ENCODE data around the gene C1GALT1.

Gene C1GALT1

GRCh38 chr7:7202375-7202720, 20.0 kb downstream of the C1GALT1 start:
- DNase-seq, result no peak

GRCh38 chr7:7203813-7204575, 21.6 kb downstream of the C1GALT1 start:
- DNase-seq, result no peak

- DNase-seq, result no peak
Measured at GRCh38 chr7:7207876-7208275, 25.5 kb downstream of the C1GALT1 start.

GRCh38 chr7:7208520-7208919, 26.2 kb downstream of the C1GALT1 start:
- DNase-seq, result no peak

- no peak for DNase-seq
Measured at GRCh38 chr7:7209412-7210050, 27.2 kb downstream of the C1GALT1 start.

- no peak for DNase-seq
Measured at GRCh38 chr7:7210475-7211237, 28.3 kb downstream of the C1GALT1 start.

- no peak for DNase-seq
Measured at GRCh38 chr7:7212612-7213011, 30.3 kb downstream of the C1GALT1 start.

- DNase-seq, result no peak
Measured at GRCh38 chr7:7214398-7215347, 32.3 kb downstream of the C1GALT1 start.

- no peak for DNase-seq
Measured at GRCh38 chr7:7216279-7216678, 33.9 kb downstream of the C1GALT1 start.

- no peak for DNase-seq
Measured at GRCh38 chr7:7219216-7219615, 36.9 kb downstream of the C1GALT1 start.

- DNase-seq, result no peak
Measured at GRCh38 chr7:7220821-7221220, 38.5 kb downstream of the C1GALT1 start.

- no peak for DNase-seq
Measured at GRCh38 chr7:7221599-7222038, 39.3 kb downstream of the C1GALT1 start.

GRCh38 chr7:7223250-7223649, 40.9 kb downstream of the C1GALT1 start:
- DNase-seq, result no peak

GRCh38 chr7:7226407-7226806, 44.1 kb downstream of the C1GALT1 start:
- DNase-seq, result no peak

- DNase-seq, result no peak
Measured at GRCh38 chr7:7228472-7228871, 46.1 kb downstream of the C1GALT1 start.

GRCh38 chr7:7228967-7229366, 46.6 kb downstream of the C1GALT1 start:
- no peak for DNase-seq

- DNase-seq, result no peak
Measured at GRCh38 chr7:7231000-7231399, 48.7 kb downstream of the C1GALT1 start.

GRCh38 chr7:7231865-7232264, 49.5 kb downstream of the C1GALT1 start:
- no peak for DNase-seq

GRCh38 chr7:7235347-7235746, 53.0 kb downstream of the C1GALT1 start:
- DNase-seq, result no peak

- DNase-seq, result no peak
Measured at GRCh38 chr7:7236041-7236440, 53.7 kb downstream of the C1GALT1 start.

GRCh38 chr7:7237201-7237977, 55.0 kb downstream of the C1GALT1 start:
- DNase-seq, result no peak

- no peak for DNase-seq
Measured at GRCh38 chr7:7237978-7238267, 55.6 kb downstream of the C1GALT1 start.

Data from stimulated activated CD4-positive, alpha-beta T cell treated with anti-CD3 and anti-CD28 coated beads, Interleukin-2, amount 100 ng/mL, for 24 hours (primary cell).